DOHH2 (cell line): ENCODE results near the gene ARID1A.

Source experiments
- H3F3A ChIP-seq: fragments of 200-600 bp; sonication (generic), shearing (Covaris generic); 2 replicates; pipeline ENCODE4 v1.6.0; 2016; ENCODE audit warnings: antibody characterized with exemption, mild to moderate bottlenecking; ENCODE audit not compliant: control insufficient read depth, insufficient read depth
- H3K27ac ChIP-seq: fragments of 200-600 bp; sonication (generic); 2 replicates; pipeline ENCODE4 v1.5.1; 2014; ENCODE audit warnings: low read depth, mild to moderate bottlenecking, low read length, moderate library complexity
- H3K27me3 ChIP-seq: fragments of 200-600 bp; sonication (generic); 2 replicates; pipeline ENCODE4 v1.6.1; 2014; ENCODE audit warnings: mild to moderate bottlenecking, low read length, mixed read lengths; ENCODE audit not compliant: control insufficient read depth
- H3K36me3 ChIP-seq: fragments of 200-600 bp; sonication (generic); 2 replicates; pipeline ENCODE4 v1.6.1; 2014; ENCODE audit warnings: mild to moderate bottlenecking, low read length, moderate library complexity, mixed read lengths; ENCODE audit not compliant: control insufficient read depth
- H3K4me1 ChIP-seq: fragments of 200-600 bp; sonication (generic); 2 replicates; pipeline ENCODE4 v1.6.1; 2014; ENCODE audit warnings: mild to moderate bottlenecking, low read length, mixed read lengths; ENCODE audit not compliant: control insufficient read depth
- H3K4me2 ChIP-seq: fragments of 200-600 bp; sonication (generic); 2 replicates; pipeline ENCODE4 v1.6.0; 2014; ENCODE audit warnings: mild to moderate bottlenecking, low read length, moderate library complexity
- H3K4me3 ChIP-seq: fragments of 200-600 bp; sonication (generic); 2 replicates; pipeline ENCODE4 v1.5.1; 2014; ENCODE audit warnings: mild to moderate bottlenecking, low read length, mixed read lengths
- H3K79me2 ChIP-seq: fragments of 200-600 bp; sonication (generic); 2 replicates; pipeline ENCODE4 v1.6.1; 2014; ENCODE audit warnings: mild to moderate bottlenecking, low read length, mixed read lengths; ENCODE audit not compliant: control insufficient read depth
- H3K9me2 ChIP-seq: fragments of 200-600 bp; sonication (generic); replicated peaks from 2 replicates; pipeline ENCODE4 v1.6.1; 2014; ENCODE audit warnings: mild to moderate bottlenecking, low read length, mixed read lengths; ENCODE audit not compliant: control insufficient read depth
- H3K9me3 ChIP-seq: fragments of 200-600 bp; sonication (generic); 2 replicates; pipeline ENCODE4 v1.6.1; 2014; ENCODE audit warnings: antibody characterized with exemption, low read length, mixed read lengths; ENCODE audit not compliant: control insufficient read depth, insufficient read depth
- H4K20me1 ChIP-seq: fragments of 200-600 bp; sonication (generic); 2 replicates; pipeline ENCODE4 v1.6.0; 2014; ENCODE audit warnings: low read depth, mild to moderate bottlenecking, antibody characterized with exemption, low read length, moderate library complexity; ENCODE audit not compliant: control insufficient read depth, insufficient read depth
- CTCF ChIP-seq: fragments of 200-600 bp; sonication (generic); IDR thresholded peaks from one replicate; pipeline ENCODE4 v1.5.1; 2014; ENCODE audit warnings: antibody characterized with exemption, mild to moderate bottlenecking, low read depth, low read length; ENCODE audit not compliant: poor library complexity, severe bottlenecking
- EZH2phosphoT487 ChIP-seq: fragments of 200-600 bp; sonication (generic); IDR thresholded peaks from 2 replicates; pipeline ENCODE4 v1.6.1; 2017; ENCODE audit warnings: borderline replicate concordance, mild to moderate bottlenecking, antibody characterized with exemption, low read length, moderate library complexity, mixed read lengths

The ARID1A gene

GRCh38 chr1:26786437-26787380 is 90.9 kb downstream of the ARID1A start:
- H3K27ac ChIP-seq, result peak overlapping the region; percentile 92
- no peaks in the 10 kb centered on the region for H4K20me1 ChIP-seq
- TF ChIP-seq CTCF (no peak), EZH2phosphoT487 (no peak)
- peak overlapping the region; percentile 90 for H3K4me3 ChIP-seq
- no peaks in the 10 kb centered on the region for H3K9me2 ChIP-seq
- peaks cover 69% of the 10 kb centered on the region for H3K4me1 ChIP-seq
- no peaks in the 10 kb centered on the region for H3K27me3 ChIP-seq
- peaks cover 11% of the 10 kb centered on the region for H3K79me2 ChIP-seq
- H3F3A ChIP-seq, result peaks cover 53% of the 10 kb centered on the region
- peak overlapping the region; percentile 76 for H3K4me2 ChIP-seq
- H3K36me3 ChIP-seq, result peaks cover 29% of the 10 kb centered on the region
- no peaks in the 10 kb centered on the region for H3K9me3 ChIP-seq

GRCh38 chr1:26787381-26787705 is 91.5 kb downstream of the ARID1A start:
- peaks cover 63% of the 10 kb centered on the region for H3K4me1 ChIP-seq
- peaks cover 22% of the 10 kb centered on the region for H3K36me3 ChIP-seq
- H3F3A ChIP-seq, result peaks cover 47% of the 10 kb centered on the region
- H3K4me3 ChIP-seq, result peak overlapping the region; percentile 90
- TF ChIP-seq EZH2phosphoT487, result no peak
- no peak for TF ChIP-seq CTCF
- no peaks in the 10 kb centered on the region for H3K9me3 ChIP-seq
- H3K27me3 ChIP-seq, result no peaks in the 10 kb centered on the region
- H3K9me2 ChIP-seq, result no peaks in the 10 kb centered on the region
- no peaks in the 10 kb centered on the region for H4K20me1 ChIP-seq
- H3K27ac ChIP-seq, result peak overlapping the region; percentile 92
- peak overlapping the region; percentile 76 for H3K4me2 ChIP-seq
- H3K79me2 ChIP-seq, result peaks cover 11% of the 10 kb centered on the region

- no peak for TF ChIP-seq CTCF
- TF ChIP-seq EZH2phosphoT487, result no peak
Measured at GRCh38 chr1:26787706-26788514, 92.1 kb downstream of the ARID1A start, which contains the start of gene PIGV. TSS of gene PIGV (plus strand) at chr1:26787950. CDS start at chr1:26790816, 2,866 bp downstream.

More at GRCh38 chr1:26787706-26788514, 92.1 kb downstream of the ARID1A start, which contains the start of gene PIGV:
- Histone ChIP-seq H3K4me2 (peak within 1 kb of the TSS; percentile 76), H3F3A (peaks cover 42% of the 10 kb centered on the region), H3K36me3 (peaks cover 17% of the 10 kb centered on the region; the same call in 1 of the 2 replicates), H3K27ac (peak within 1 kb of the TSS; percentile 92), H3K4me1 (peaks cover 58% of the 10 kb centered on the region), H3K4me3 (peak within 1 kb of the TSS; percentile 90), H3K27me3 (no peaks in the 10 kb centered on the region), H3K79me2 (peaks cover 11% of the 10 kb centered on the region), H3K9me2 (no peaks in the 10 kb centered on the region), H4K20me1 (no peaks in the 10 kb centered on the region), H3K9me3 (no peaks in the 10 kb centered on the region)
